Mammary epithelial cell (primary cell): ENCODE results near the gene PPP6R1.

Source experiments
- EZH2 ChIP-seq: IDR thresholded peaks from 2 replicates; pipeline ENCODE4 v1.6.1; 2012; ENCODE audit warnings: low read length, inconsistent platforms, borderline replicate concordance
- TF ChIP-seq, protein P1 (sequence below), 2 donors: IDR thresholded peaks in 1 of 2; conservative IDR thresholded peaks in 1 of 2; 2 replicates each; pipeline ENCODE4 v1.5.1; 2011 to 2012; ENCODE audit warnings: inconsistent platforms in 2 of 2, low read length in 2 of 2, mild to moderate bottlenecking in 2 of 2, control low read depth in 1 of 2, low read depth in 1 of 2; ENCODE audit not compliant: insufficient read depth in 1 of 2; ENCODE audit errors: extremely low read depth in 1 of 2

DNA sequence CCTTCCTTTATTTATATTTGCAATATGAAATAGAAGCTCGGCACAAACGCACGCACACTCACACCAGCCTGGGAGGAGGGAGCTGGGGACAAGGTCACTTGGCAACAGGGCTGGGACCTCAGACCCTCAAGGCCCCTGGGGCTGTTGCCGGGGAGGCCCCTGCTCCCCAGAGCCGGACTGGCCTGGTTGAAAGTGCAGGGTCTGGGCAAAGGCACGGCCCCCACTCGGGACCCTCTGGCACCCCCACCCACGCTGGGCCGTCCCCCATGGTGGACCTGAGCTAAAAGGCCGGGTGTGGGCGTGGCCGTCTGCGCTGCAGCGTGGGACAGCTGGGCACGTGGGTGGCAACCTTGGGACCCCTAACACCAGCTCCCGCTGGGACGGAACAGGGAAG is 29.0 kb downstream of the PPP6R1 start:
- TF ChIP-seq, protein P1, sequence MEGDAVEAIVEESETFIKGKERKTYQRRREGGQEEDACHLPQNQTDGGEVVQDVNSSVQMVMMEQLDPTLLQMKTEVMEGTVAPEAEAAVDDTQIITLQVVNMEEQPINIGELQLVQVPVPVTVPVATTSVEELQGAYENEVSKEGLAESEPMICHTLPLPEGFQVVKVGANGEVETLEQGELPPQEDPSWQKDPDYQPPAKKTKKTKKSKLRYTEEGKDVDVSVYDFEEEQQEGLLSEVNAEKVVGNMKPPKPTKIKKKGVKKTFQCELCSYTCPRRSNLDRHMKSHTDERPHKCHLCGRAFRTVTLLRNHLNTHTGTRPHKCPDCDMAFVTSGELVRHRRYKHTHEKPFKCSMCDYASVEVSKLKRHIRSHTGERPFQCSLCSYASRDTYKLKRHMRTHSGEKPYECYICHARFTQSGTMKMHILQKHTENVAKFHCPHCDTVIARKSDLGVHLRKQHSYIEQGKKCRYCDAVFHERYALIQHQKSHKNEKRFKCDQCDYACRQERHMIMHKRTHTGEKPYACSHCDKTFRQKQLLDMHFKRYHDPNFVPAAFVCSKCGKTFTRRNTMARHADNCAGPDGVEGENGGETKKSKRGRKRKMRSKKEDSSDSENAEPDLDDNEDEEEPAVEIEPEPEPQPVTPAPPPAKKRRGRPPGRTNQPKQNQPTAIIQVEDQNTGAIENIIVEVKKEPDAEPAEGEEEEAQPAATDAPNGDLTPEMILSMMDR (conservative IDR thresholded peaks at IDR 0.05 in 1 of 2, IDR thresholded peaks at IDR 0.05 in 1 of 2; ENCODE audit: extremely low read depth in 1 of 2, insufficient read depth in 1 of 2, low read depth in 1 of 2, low read length in 2 of 2) = no peak
- TF ChIP-seq EZH2 = no peak
